HG03457 (cell line): ENCODE results near the gene GNAT2.
A peak's percentile ranks its signal among the peaks of the same experiment; 100 is the strongest.
"Not testable (repeated sequence)": the region's sequence is repeated elsewhere in the genome, so short reads cannot be mapped to it uniquely, and the experiment has no call there.

Source experiments
- ATAC-seq: cut with Tn5 transposase; IDR thresholded peaks from one replicate; pipeline ENCODE4 v1.9.1; 2021; ENCODE audit warnings: moderate number of reproducible peaks; ENCODE audit not compliant: unreplicated experiment

The GNAT2 gene

DNA sequence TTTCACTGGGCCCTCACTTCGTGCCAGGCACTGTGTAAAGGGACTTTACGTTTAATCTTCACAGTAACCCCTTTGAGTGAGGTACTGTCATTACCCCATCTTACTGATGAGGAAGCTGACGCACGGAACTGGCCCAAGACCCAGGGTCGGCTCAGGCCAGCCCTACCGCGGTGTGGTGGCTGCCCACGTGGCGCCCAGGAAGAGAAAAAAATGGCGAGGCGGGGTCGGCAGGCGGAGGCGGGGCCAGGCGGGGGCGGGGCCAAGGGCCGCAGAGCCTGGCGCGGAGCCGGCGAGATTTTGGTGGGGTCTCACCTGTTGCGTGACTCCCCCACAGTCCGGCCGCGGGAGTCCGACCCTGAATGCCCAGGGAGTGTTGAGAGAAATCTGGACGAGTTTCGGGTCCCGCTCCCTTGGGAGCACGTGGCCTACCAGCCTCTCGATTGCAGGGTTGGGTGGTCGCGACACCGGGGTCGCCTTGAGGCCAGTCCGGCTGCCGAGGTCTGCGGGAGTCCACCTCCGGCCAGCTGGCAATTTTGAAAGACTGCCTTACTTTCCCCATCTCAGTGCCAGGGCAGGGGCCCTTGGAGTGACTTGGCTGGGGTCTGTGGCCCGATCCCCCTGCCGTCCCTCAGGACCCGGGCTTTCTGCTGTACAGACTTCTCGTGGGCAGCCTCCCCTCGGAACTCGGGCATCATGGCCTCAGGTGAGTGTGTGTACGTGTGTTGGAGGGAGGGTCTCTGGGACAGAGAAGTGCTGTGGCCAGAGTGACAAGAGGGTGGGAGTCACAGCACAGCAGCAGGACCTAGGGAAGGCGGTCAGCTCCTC lies at the start of gene GNAT2, which contains the start of gene AMPD2:
GNAT2 (minus strand) TSS at position 41 of the 825 bp plus-strand sequence. CDS start 6,746 bp downstream, outside the sequence.
AMPD2 (plus strand) TSS at position 262 of the 825 bp plus-strand sequence. CDS start 1,339 bp downstream, outside the sequence.
- ATAC-seq: no peak

DNA sequence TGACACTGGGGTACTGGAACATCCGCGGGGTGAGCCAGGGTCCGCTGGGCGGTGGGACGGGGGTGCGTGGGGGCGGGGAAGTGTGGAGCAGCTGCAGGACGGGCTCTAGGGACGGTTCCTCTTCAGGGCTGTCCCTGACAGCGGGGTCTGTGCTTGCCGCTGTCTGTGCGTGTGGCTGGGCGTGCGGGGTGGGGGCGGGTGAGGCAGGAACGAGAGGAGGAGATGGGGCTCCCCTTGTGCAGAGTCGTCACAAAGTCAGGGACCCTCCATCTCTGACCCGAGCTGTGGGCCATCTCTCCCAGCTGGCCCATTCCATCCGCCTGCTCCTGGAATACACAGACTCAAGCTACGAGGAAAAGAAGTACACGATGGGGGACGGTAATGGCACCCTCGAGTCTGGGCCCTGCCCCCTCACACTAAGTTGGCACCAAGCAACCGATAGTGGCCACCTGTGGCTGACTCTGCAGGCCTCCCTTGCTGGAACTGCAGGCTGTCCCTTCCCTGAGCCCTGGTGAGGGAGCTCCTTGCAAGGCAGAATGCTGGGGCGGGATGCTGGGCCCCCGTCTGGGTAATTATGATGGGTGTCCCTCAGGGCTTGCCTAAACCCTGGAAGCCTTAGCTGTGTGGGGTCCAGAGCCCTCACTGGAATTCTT lies 48.8 kb upstream of the GNAT2 start:
- no peak for ATAC-seq

DNA sequence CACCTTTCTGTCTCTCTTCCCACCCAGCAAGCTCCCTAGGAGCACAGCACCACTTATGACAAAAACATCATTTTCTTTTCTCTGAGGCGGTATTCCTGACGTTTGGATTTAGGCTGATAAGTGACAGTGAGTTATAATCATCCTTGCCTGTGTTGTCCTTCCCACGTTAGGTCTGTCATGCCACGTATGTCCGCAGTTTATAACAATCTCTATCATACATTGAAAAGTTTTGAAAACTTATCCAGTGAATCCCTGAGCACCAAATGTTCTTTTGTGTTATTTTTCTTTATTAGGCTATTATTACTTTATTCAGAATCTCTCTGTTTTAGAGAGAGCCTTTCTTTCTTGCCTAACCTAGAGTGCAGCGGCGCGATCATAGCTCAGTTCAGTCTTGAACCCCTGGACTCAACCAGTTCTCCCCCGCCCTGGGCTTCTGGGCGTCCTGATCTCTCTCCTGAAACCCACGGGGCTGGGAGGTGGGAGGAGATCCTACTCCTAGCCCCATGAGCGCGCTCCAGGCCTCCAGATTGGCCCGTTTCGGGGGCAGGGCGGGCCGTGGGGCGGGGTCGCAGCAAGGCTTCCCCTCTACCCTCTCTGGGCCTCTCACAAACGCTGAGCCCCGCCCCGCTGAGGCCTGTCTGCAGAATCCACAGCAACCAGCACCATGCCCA lies 48.2 kb upstream of the GNAT2 start, which contains the start of gene GSTM2:
GSTM2 (plus strand) TSS at position 606 of the 671 bp plus-strand sequence; CDS start at position 665, 59 bp downstream.
- ATAC-seq: peak; percentile 93

DNA sequence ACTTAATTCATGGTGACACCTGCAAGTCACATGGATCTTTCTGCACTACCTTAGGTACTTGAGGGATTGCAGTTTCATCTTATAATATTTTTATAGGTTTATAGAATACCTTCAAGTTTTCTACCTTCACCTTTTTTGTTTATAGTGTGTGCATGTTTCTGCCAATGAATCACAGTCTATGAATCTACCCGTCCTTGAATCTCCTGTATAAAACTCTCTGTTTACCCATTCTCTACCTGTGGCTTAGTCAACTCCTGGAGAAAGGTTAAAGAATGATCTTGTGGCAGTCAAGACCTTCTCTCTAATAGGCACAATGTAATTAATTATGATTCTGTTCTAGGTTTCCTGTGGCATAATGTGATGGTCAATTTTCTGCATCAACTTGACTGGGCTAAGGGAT lies 45.3 kb upstream of the GNAT2 start:
- ATAC-seq: no peak

DNA sequence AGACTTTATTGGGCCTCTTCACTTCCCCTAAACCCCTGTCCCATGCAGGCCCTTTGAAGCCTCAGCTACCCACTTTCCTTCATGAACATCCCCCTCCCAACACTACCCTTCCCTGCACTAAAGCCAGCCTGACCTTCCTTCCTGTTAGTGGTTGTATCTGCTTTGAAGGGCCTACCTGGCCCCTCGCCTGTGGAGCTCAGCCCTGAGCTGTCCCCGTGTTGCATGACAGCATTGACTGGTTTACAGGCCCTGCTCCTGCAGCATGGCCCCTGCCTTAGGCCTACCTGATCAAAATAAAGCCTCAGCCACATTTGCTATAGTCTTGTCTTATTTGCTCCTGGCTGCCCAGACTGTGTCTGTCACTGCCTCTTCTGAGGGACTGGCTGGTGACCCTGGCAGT lies 42.0 kb upstream of the GNAT2 start:
- no peak for ATAC-seq

- ATAC-seq: not testable (repeated sequence)
Observed at GRCh38 chr1:109660691-109661026, 41.2 kb upstream of the GNAT2 start.

DNA sequence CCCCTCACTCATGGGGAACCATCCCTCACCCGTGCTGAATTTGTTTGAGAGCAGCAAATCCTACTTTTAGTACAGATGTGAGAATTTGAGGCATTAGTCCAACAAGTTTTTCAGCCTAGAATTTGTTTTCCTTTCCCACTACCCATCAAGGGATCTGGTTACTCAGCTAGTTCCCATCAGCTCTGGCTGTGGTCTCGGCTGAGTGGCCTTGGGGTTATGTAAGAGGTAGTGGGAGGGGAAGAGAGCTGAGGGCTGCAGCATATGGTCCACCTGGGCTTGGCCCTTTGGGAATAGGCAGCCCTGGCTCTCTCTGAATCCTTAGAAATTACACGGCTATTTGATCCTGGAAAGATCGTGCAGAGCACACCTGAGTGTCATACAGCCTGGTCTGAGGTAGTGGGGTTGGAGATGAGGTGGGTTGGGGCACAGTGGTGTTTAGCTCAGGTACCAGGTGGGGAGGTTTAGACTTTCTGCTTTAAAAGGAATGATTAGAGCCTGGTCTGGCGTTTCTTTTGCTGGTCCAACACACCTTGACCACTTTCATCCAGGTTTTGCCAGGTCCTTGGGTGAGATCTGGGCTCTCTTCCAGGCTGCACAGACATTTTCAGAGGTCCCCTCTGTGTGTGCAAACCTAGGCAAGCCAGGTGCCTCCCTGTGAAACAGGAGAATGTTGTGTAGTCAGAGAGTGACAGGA lies 40.7 kb upstream of the GNAT2 start:
- no peak for ATAC-seq

- no peak for ATAC-seq
Observed at GRCh38 chr1:109659145-109659544, 39.7 kb upstream of the GNAT2 start.

GRCh38 chr1:109658533-109659042 lies 39.2 kb upstream of the GNAT2 start:
- ATAC-seq: no peak

DNA sequence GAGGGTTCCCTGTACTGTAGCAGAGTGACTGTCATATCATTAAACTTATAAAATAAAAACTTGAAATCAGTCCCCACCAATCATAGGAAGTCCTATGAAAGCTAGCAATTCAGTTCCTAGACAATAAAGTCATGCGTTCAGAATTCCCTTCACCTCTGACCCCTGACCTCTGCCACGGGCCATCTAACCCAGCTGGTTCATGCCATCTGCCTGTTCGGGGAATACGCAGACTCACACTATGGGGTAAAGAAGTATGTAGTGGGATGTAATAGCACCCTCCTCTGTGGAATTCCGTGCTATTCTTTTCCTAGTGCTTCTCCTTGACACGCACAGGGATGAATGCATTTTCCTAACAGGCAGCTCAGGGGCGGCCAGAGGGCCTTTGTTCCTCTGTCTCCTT lies 38.6 kb upstream of the GNAT2 start:
- ATAC-seq: no peak

DNA sequence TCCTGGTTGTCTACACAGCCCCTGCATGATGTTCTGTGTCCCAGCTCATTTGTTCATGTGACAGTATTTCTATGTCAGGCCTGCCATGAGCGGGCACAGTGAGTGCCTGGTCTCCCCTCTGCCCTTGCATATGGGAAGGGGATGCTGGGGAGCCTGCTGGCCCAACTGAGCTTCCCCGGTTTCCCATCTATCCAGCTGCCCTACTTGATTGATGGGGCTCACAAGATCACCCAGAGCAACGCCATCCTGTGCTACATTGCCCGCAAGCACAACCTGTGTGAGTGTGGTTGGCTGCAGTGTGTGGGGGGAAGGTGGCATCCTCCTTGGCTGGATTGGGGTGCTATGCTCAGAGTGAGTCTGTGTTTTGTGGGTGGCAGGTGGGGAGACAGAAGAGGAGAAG lies 38.0 kb upstream of the GNAT2 start:
- no peak for ATAC-seq

DNA sequence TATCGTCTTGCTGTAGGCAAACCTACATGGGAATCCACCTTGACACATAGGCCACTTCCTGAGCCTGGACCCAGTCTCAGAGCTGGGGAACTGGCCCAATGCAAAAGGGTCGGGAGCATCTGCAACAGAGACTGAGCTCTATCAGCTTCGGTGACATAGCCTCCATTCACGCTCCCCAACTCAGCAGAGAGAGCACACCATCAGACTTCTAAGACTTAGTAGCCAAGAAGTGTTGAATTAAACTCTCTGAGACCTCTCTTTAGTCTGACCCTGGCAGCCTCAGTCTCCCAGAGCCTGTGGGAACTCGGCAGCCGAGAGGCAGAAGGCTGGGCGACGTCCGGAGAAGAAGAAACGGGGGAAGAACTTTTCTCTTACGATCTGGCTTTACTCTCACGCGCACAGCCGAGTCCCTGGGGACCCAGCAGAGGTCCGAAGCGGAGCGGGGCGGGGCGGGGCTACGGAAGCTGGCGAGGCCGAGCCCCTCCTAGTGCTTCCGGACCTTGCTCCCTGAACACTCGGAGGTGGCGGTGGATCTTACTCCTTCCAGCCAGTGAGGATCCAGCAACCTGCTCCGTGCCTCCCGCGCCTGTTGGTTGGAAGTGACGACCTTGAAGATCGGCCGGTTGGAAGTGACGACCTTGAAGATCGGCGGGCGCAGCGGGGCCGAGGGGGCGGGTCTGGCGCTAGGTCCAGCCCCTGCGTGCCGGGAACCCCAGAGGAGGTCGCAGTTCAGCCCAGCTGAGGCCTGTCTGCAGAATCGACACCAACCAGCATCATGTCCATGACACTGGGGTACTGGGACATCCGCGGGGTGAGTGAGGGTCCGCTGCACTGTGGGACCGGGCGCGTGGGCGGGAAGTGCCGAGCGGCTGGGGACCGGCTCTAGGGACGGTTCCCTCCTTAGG lies 36.5 kb upstream of the GNAT2 start, which contains the start of gene GSTM4:
GSTM4 (plus strand) TSS at position 485 of the 905 bp plus-strand sequence; CDS start at position 776, 291 bp downstream.
- ATAC-seq: peak; percentile 72

DNA sequence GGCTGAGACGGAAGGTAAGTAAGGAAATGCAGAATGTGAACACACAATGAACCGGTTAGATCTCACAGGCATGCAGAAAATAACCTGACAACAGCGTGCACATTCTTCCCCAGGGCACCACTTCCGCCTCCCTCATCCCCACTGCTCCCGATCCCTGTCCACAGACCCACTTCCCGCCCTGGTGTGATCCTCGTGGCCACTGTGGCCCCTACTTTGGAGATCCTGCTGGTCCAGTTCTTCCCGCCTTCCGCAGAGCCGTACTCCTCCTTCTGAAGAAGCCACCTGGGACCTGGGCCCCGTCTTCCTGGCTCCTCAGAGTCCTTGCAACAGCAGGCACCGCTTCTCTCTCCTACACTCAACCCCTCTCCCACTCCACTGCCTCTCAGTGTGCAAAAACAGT lies 35.1 kb upstream of the GNAT2 start:
- ATAC-seq: no peak

- no peak for ATAC-seq
Observed at GRCh38 chr1:109653306-109653705, 33.9 kb upstream of the GNAT2 start.

DNA sequence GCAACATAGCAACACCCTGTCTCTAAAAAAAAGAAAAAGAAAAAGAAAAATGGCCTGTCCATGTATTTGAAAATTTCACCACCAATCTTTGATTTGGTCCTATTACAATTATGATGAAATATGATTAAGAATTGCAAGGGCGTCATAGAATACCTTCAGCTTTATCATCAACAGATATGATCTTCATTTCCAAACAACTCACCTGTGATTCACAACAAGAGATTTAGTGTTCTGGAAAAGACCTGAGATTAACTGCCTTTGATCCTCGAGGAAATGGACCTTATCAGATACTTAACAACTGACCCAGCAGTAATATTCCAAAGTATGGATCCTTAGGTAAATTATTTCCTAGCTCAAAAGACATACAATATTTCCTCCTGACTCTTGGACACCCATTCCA lies 33.0 kb upstream of the GNAT2 start:
- no peak for ATAC-seq

DNA sequence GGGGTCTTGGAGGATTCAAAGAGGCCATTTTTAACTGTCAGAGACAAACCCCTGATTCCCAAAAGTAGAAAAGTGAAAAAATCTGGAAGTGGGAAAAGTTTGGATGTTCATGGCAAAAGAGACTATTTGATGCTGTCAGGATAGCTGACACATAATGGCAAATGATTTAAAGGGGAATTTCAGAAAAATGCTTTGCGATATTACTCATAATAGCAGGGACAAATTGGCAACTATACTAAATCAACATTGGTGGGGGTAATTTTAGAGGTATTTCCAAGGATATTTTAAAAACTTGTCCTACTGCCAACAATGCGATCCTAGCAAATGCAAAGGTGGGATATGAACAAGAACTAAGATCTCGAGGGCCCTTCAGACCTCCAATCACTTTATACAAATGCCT lies 31.2 kb upstream of the GNAT2 start:
- ATAC-seq: no peak

DNA sequence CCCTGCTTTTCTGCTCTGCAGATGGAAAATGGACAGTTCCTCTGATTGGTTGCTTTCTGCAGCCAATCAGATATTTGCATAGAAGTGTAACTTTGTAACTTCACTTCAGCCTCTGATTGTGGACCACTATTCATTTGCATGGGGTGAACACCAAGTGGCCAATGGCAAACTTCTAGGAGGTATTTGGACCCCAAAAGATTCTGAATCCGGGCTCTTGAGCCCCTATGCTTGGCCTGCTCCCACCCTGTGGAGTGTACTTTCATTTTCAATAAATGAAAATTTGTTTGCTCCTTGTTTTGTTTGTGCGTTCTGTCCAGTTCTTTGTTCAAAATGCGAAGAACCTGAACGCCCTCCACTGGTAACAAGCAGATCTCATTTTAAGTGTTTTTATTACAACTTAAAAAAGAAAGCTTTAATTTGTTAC lies 30.1 kb upstream of the GNAT2 start:
- no peak for ATAC-seq

DNA sequence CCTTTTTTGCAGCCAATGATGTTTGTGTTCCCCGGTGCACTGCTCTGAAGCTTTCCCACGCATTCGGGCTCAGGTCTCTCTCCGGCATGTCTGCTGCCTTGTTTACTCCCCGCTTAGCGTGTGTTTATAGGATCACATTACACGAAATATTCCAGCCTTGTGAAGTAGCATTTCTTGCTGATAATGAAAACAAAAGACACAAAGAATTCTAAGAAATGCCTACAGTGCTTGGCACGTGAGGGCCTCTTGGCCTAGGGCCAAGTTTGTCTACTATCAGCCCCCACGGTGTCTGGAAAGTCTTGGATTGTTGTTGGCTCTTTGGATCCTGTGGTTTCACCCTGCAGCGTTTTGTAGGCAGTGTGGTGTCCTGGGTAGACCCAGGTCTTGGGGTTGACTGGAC lies 25.3 kb upstream of the GNAT2 start:
- ATAC-seq: no peak

- peak; percentile 84 for ATAC-seq
Observed at GRCh38 chr1:109643385-109644230, 24.2 kb upstream of the GNAT2 start.
